Tibial artery (tissue), 4 donors: Measurements from ENCODE around the gene APOBEC3B.
"Not testable (repeated sequence)": the region's sequence is repeated elsewhere in the genome, so short reads cannot be mapped to it uniquely, and the experiment has no call there.

ENCODE experiments used
- DNase-seq, 2 donors: peaks; one replicate each; pipeline ENCODE4 v3.0.0-alpha.2; 2019
- H3K27ac ChIP-seq, 2 donors: fragments of 200-600 bp; sonication (generic) in 1 of 2; 1 replicate in 1 of 2; 2 replicates in 1 of 2; pipeline ENCODE4 v1.5.1; 2018 to 2019; ENCODE audit warnings: mild to moderate bottlenecking in 1 of 2
- H3K27me3 ChIP-seq, 2 donors: fragments of 200-600 bp; sonication (generic) in 1 of 2; one replicate each; pipeline versions ENCODE4 v1.5.1 to v1.6.0; 2016 to 2019
- H3K36me3 ChIP-seq, 3 donors: fragments of 200-600 bp; sonication (generic) in 2 of 3; one replicate each; pipeline ENCODE4 v1.5.1; 2016 to 2019; ENCODE audit warnings: mild to moderate bottlenecking in 2 of 3
- H3K4me1 ChIP-seq, 4 donors: fragments of 200-600 bp; sonication (generic) in 2 of 4; 1 replicate in 3 of 4; 2 replicates in 1 of 4; pipeline ENCODE4 v1.5.1; 2016 to 2019
- H3K4me3 ChIP-seq, 2 donors: fragments of 200-600 bp; sonication (generic) in 1 of 2; 1 replicate in 1 of 2; 2 replicates in 1 of 2; pipeline ENCODE4 v1.5.1; 2018 to 2019; ENCODE audit warnings: mild to moderate bottlenecking in 2 of 2
- H3K9me3 ChIP-seq, 3 donors: fragments of 200-600 bp; sonication (generic) in 1 of 3; one replicate each; pipeline ENCODE4 v1.5.1; 2016 to 2019
- intact Hi-C: fragments of 100-400 bp; cut with DNase I; formaldehyde crosslinking; loops from one replicate; pipeline ENCODE4 v1.15.0; 2023; ENCODE audit warnings: low total_unique reads
- TF ChIP-seq, protein P1 (sequence below), 2 experiments: fragments of 200-600 bp in 1 of 2; fragments of 450-650 bp in 1 of 2; IDR thresholded peaks; one replicate each; pipeline ENCODE4 v1.5.1; 2017 to 2019; ENCODE audit warnings: antibody characterized with exemption in 2 of 2, mild to moderate bottlenecking in 1 of 2, moderate library complexity in 1 of 2

Gene APOBEC3B

DNA sequence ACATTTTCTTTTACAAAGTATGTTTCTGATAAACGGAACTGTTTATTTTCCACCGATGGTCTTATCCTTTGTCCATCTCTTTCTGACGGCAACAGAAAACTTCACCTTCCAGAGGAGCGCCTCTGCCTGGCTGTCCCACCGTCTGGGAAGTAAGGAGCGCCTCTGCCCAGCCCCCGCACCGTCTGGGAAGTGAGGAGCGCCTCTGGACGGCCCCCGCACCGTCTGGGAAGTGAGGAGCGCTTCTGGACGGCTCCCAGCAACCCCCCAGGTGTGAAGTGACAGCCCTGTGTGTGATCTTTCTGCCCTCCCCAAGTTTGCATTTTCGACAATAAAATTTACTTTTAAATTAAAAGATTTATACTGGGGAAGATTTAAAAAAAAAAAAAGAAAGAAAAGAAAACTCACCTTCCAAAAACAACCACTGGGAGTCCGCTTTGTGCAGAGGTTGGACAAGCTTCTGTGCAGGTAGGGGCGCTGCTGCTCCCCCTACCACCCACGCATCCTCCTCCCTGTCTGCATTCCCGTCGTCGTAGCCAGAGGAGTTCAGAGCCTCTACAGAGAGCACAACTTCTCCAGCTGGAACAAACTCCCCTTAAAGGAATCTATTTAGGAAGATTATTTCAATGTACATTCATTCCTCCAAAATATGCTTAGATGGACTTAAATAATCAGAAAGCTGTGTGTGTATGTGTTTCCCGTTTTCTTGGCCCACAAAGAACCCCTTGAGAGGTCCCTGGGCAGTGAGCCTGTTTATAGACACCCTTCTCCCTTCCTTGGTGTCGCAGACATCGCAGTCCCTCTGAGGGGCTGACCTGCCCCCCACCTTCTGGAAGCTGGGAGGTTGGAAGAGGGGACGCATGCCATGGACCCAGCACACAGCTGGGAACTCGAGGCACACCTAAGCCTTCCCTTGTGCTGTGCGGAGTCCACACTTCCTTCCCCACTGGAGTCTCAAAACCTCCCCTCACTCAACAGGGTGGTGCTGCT is 849 bp upstream of the APOBEC3B start:
- intact Hi-C loops = loop anchor here (5.0 kb wide), 1 partner anchor 109 kb away; the partner anchor contains the start of gene CBX6
- Histone ChIP-seq H3K4me3 (peak overlapping the region; percentile 55), H3K9me3 (no peaks in the 10 kb centered on the region), H3K27me3 (no peaks in the 10 kb centered on the region), H3K36me3 (no peaks in the 10 kb centered on the region), H3K27ac (peak overlapping the region in 1 of 2 donors; percentile 42), H3K4me1 (peaks cover 0 to 18% (median 5%) of the 10 kb centered on the region in 4 donors)
- no peak for DNase-seq
- TF ChIP-seq, protein P1, sequence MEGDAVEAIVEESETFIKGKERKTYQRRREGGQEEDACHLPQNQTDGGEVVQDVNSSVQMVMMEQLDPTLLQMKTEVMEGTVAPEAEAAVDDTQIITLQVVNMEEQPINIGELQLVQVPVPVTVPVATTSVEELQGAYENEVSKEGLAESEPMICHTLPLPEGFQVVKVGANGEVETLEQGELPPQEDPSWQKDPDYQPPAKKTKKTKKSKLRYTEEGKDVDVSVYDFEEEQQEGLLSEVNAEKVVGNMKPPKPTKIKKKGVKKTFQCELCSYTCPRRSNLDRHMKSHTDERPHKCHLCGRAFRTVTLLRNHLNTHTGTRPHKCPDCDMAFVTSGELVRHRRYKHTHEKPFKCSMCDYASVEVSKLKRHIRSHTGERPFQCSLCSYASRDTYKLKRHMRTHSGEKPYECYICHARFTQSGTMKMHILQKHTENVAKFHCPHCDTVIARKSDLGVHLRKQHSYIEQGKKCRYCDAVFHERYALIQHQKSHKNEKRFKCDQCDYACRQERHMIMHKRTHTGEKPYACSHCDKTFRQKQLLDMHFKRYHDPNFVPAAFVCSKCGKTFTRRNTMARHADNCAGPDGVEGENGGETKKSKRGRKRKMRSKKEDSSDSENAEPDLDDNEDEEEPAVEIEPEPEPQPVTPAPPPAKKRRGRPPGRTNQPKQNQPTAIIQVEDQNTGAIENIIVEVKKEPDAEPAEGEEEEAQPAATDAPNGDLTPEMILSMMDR (IDR thresholded peaks at IDR 0.05) = peak in 1 of 2 experiments; percentile 8

DNA sequence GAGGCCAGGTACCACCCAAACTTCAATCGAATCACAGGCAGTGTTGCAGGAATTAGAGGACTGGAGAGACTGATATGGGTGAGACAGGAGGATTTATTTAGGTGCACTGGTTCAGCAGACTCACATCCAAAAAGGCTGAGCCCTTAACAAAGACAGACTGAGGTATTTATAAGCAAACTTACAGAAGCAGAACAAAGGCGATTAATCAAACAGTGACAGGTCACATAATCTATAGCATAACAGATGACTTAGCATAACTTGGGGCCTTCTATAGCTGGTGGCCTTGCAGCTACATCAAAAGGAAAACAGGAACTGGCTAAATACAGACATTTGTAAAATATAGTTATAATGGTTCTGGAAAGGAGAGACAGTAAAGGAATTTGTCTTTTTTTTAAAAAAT is 2.1 kb downstream of the APOBEC3B start:
- no peak overlapping the region for H3K27ac ChIP-seq
- intact Hi-C loops = loop anchor here (5.0 kb wide), 1 partner anchor 112 kb away; the partner anchor contains the start of gene CBX6
- no peak for DNase-seq
- H3K4me1 ChIP-seq = peaks cover 0 to 18% (median 5%) of the 10 kb centered on the region in 4 donors
- TF ChIP-seq, protein P1 (IDR thresholded peaks at IDR 0.05) = no peak
- H3K27me3 ChIP-seq = no peaks in the 10 kb centered on the region
- no peak overlapping the region for H3K4me3 ChIP-seq
- no peaks in the 10 kb centered on the region for H3K9me3 ChIP-seq
- H3K36me3 ChIP-seq = no peaks in the 10 kb centered on the region

DNA sequence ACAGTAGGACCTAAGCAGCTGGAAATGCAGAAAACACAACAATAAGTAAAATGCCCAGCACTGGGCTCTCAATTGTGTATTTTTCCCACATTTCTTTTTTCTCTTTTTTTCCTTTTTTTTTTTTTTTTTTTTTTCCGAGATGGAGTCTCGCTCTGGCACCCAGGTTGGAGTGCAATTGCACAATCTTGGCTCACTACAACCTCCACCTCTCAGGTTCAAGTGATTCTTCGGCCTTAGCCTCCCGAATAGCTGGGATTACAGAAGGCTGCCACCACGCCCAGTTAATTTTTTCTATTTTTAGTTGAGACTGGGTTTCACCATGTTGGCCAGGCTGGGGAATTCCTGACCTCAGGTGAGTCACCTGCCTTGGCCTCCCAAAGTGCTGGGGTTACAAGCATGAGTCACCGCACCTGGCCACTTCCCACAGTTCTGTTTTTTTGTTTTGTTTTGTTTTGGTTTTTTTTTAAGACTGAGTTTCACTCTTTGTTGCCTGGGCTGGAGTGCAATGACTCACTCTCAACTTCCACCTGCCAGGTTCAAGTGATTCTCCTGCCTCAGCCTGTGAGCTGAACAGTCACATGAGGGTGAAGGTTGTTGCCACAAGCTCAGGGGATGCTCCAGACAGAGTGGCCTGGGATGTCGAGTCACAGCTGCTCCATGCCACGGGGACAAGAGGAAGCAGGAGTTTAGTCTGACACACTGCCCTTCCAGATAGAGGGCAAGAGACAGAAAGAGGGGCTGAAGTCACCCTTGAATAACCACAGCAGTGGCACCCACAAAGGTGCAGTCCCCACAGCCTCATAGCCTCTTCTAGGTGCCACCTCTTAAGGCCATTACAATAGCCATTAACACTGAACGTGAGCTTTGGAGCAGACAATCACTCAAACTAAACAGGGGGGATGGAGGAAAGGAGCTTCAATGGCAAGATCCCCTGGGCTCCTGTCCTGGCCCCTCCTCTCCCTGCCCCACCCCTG is 2.9 kb downstream of the APOBEC3B start:
- DNase-seq, H3K27ac ChIP-seq: not testable (repeated sequence)

DNA sequence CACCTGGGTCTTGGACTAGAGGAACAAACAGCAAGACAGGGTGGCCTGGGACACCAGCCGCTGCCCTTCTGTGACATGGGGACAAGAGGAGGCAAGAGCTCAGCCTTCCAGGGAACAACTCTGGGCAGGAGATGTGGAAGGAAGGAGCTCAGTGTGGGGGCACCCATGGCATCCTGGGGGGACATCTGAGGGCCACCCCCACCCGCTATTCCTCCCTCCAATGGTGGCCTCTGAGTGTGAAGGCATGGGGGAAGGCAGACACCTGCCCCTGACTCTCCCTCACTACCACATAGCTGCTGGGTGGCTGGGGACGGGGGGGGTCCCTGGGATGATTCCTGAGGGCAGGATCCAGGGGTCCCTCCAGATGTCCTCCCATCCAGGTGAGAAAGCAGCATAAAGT is 4.5 kb downstream of the APOBEC3B start:
- Histone ChIP-seq H3K27me3 (no peaks in the 10 kb centered on the region), H3K36me3 (no peaks in the 10 kb centered on the region), H3K4me3 (no peak overlapping the region), H3K9me3 (no peaks in the 10 kb centered on the region), H3K27ac (no peak overlapping the region), H3K4me1 (peaks cover 0 to 11% (median 5%) of the 10 kb centered on the region in 4 donors)
- TF ChIP-seq, protein P1 (IDR thresholded peaks at IDR 0.05) = no peak
- no peak for DNase-seq
- intact Hi-C loops = no loop called here

More for the DNA sequence above, 2.9 kb downstream of the APOBEC3B start:
- H3K27me3 ChIP-seq, H3K9me3 ChIP-seq, H3K36me3 ChIP-seq, H3K4me3 ChIP-seq: not testable (repeated sequence)
- peaks cover 0 to 18% (median 5%) of the 10 kb centered on the region in 4 donors for H3K4me1 ChIP-seq
- intact Hi-C loops = loop anchor here (5.0 kb wide), 1 partner anchor 113 kb away; the partner anchor contains the start of gene CBX6

DNA sequence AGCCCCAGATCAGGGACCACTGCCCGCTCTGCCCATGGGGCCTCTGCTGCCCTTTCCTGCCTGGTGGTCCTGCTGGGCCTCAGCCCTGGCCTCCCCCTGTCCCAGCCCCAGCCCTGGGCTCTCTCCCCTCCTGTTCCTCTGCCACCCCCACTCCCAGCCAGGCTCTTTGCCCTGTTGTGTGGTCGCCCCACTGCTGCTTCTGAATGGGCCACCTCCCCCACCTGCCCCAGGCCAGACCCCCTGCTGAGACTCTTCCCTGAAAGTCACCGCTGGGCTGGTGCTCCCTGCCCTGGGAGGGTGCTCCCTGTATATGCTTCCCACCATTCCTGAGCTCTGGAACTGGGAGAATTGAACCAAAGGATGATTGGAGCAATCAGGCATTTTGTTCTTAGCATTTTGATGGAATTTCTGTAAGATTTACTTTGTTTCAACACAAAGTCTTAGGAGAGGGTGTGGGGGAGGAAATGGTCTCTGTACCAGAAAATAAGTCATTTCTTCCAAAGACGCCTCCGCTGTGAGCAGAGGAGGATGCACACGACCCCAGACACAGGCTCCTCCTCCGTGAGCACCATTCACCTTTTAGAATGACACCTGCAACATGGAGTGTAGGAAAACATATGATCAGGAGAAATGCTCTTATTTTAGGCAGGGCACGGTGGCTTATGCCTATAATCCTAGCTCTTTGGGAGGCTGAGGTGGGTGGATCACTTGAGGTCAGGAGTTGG is 5.2 kb downstream of the APOBEC3B start:
- H3K9me3 ChIP-seq = no peaks in the 10 kb centered on the region
- no peak for DNase-seq
- TF ChIP-seq, protein P1 (IDR thresholded peaks at IDR 0.05) = no peak
- no peak overlapping the region for H3K4me3 ChIP-seq
- no peaks in the 10 kb centered on the region for H3K36me3 ChIP-seq
- peaks cover 0 to 5% (median 4%) of the 10 kb centered on the region in 4 donors for H3K4me1 ChIP-seq
- intact Hi-C loops = no loop called here
- no peak overlapping the region for H3K27ac ChIP-seq
- H3K27me3 ChIP-seq = no peaks in the 10 kb centered on the region
